Fibroblast of skin of right biceps (primary cell): ENCODE results near the gene CDH24.

Source experiments
- DNase-seq: peaks from one replicate; pipeline ENCODE4 v3.0.0-alpha.2; 2013

Gene CDH24, protein sequence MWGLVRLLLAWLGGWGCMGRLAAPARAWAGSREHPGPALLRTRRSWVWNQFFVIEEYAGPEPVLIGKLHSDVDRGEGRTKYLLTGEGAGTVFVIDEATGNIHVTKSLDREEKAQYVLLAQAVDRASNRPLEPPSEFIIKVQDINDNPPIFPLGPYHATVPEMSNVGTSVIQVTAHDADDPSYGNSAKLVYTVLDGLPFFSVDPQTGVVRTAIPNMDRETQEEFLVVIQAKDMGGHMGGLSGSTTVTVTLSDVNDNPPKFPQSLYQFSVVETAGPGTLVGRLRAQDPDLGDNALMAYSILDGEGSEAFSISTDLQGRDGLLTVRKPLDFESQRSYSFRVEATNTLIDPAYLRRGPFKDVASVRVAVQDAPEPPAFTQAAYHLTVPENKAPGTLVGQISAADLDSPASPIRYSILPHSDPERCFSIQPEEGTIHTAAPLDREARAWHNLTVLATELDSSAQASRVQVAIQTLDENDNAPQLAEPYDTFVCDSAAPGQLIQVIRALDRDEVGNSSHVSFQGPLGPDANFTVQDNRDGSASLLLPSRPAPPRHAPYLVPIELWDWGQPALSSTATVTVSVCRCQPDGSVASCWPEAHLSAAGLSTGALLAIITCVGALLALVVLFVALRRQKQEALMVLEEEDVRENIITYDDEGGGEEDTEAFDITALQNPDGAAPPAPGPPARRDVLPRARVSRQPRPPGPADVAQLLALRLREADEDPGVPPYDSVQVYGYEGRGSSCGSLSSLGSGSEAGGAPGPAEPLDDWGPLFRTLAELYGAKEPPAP

DNA sequence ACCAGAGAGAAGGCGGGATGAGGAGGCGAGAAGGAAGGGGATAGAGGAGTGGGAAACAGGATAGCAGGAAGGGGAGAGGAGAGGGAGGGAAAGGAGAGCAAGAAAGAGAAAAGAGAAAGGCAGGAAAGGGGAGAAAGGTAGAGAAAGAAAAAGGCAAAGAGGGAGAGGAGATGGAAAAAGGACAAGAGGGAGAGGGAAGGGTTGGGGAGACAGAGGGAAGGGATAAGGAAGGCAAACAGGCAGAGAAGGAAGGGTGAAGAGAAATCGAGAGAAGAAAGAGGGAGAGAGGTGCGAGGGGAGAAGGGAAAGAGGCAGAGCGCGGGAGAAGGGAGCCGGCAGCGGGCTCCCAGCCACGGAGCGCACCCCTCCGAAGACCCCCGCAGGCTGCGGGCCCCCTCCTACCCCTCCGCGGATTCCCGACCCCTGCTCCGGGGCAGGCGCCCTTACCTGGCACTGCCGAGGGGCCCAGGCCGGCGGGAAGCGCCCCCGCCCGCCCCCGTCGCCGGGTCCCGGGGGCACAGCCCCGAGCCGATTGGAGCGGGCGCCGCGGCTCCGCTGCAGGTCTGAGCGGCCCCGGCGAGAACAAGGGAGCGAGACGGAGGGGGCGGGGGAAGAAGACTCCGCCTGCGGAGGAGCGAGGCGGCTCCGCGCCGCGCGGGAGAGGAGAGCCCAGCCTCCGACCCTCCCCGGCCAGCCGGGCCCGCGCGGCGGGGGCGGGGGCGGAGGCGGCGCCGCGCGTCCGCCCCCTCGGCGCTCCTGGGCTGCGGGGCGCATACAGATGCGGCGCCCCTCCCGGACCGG, at the start of gene CDH24:
Gene CDH24 (minus strand): TSS at position 565 of the 801 bp plus-strand sequence. CDS start 1,787 bp downstream, outside the sequence.
- peak; percentile 73 for DNase-seq

DNA sequence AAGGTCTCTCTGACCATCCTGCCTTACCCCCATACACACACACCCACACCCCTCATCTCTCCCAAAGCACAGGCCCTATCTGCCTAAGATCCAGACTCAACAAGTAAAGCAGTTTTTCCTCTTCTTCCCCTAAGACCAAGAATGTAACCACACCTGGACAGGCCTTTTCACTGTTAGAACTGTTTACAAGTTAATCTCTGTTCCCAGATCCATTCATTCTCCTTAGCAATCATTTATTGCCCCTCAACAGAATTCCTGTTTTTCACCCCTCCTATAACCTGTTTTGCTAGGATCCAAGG, 49.4 kb upstream of the CDH24 start:
- no peak for DNase-seq

DNA sequence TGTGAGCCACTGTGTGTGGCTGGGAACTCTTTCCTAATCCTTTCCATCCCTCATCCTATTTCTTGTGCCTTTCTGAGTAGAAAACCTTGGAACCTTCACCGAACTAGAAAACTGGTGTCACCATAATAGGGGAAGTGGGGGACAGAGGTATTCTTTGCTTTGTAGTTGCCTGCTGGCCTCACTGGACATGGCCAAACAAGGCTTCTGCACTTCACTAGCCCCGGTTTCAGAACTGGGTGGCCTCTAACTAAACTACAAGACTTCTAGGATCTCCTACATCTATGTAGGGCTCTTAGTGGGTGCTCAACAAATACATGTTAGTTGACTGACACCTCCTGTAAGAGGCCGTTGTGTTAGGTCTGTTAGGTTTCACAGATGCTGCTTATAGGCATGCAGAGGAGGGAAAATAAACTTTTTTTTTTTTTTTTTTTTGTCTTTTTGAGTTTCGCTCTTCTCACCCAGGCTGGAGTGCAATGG, 48.1 kb upstream of the CDH24 start:
- DNase-seq, result no peak

DNA sequence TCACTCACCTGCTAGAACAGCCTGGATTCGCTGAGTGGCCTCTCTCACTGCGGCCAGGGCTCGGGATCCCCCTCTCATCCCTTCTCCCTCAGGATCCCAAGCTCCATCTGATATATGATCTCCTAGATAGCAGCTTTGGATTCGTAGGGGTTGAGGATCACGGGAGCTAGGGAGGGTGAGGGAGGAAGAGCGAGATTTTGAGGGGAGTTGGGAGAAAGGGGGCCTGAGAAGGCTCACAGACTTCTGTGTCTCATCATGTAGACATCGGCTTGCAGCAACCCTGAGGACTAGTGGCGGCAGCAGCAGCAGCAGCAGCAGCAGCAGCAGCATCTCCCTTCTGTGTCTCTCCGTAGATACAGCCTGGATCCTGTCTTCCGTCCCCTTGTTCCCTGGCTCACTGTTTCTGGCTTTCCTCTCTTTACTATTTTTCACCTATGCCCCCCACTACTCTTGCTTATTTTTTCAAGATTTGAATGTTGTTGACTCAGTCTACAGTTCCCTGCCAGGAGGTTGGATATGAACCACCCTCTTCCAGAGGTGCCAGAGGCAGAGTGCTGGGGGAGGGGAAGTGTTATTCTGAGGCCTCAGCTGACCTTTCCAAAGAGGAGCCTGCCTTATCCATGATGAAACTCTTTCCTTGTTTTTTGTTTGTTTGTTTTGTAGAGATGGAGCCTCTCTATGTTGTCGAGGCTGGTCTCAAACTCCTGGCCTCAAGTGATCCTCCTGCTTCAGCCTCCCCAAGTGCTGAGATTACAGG, 47.4 kb upstream of the CDH24 start, which contains the start of gene CIROP:
Gene CIROP (minus strand): TSS at position 399 of the 757 bp plus-strand sequence. CDS start 69 bp downstream, at position 330.
- DNase-seq, result no peak

DNA sequence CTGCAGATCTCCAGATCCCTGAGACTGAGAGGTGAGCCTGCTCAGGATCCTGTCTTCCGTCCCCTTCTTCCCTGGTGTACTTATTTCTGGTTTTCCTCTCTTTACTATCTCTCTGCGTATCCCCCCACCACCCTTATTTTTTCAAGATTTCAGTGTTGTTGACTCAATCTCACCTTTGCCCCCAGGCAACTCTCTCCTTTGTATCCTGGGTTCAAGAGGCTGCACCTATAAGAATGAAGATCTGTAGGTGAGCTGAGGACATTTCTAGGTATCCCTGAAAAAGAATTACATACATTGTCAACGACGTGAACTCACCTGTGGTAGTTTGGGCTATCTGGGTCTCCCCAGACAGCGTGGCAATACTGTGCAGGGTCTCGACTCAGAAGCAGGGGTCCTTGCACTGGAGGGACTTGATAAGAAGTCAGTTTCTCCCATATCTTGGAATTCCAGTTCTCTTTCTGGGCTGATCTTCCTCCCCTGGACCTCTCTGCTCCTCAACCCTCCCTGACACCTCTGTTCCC, 46.8 kb upstream of the CDH24 start:
- DNase-seq, result no peak

DNA sequence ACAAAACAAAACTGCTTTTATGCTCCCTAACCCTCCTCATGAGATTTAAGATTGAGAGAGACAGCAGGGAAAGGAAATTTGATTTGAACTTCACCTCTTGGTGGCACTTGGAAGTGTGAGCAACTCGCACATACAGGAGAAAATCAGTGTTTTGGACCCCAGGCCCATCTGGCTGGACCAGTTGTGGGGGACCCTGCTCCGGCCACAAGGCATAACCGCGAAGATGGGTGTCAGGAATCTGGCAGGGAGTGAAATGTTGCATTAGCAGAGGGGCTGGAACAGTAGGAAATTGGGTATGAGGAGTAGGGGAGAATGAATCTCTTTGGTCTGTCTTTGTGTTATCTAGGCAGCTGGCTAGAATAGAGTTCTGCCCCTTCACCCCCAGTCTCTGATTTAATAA, 46.3 kb upstream of the CDH24 start:
- DNase-seq, result no peak

DNA sequence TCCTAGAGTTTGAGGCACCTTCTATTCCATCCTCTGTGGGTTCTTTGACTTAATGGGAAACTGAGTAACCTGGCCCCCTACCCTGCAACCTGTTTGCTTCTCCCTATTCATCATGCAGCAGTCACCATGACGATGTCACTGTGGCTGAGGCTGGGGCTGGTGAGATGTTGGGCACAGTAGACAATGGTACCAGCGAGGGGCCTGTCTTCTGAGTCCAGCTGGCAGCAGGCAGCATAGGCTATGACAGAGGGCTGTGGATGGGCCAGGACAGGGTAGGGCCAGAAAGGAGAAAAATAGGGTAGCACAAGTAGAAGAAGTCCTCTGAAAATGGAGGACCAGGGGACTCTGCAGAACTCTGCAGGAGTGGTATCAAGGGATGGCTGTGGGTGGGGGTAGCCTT, 45.5 kb upstream of the CDH24 start:
- DNase-seq, result no peak

DNA sequence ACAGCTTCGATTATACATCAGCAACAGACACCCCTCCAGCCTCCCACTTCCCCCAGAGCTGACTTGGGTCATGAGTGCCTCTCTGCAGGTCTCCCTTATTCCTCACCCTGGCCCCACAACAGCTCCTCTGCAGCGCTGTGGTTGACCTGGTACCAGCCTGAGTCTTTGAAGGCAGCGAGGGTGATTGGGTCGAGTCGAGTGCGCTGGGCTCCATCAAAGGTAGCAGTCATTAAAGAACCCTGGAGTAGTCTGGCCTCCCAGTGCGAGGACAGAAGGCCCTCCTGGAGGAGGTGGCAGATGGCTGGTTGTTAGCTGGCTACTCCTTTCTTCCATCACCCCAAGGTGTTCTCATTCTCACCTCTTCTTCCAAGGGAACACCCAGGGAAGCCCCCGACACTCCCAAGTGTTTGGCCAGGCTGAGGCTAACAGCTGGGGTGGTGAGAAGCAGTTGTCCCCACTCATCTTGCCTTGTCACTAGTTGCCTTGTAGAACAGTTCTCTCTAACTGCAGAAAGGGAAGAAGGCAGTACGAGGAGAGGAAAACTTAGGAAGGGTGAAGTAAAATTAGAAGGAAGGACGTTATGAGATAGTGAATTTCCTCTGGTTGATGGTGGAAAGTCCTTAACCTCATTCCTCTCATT, 44.8 kb upstream of the CDH24 start:
- DNase-seq, result no peak

DNA sequence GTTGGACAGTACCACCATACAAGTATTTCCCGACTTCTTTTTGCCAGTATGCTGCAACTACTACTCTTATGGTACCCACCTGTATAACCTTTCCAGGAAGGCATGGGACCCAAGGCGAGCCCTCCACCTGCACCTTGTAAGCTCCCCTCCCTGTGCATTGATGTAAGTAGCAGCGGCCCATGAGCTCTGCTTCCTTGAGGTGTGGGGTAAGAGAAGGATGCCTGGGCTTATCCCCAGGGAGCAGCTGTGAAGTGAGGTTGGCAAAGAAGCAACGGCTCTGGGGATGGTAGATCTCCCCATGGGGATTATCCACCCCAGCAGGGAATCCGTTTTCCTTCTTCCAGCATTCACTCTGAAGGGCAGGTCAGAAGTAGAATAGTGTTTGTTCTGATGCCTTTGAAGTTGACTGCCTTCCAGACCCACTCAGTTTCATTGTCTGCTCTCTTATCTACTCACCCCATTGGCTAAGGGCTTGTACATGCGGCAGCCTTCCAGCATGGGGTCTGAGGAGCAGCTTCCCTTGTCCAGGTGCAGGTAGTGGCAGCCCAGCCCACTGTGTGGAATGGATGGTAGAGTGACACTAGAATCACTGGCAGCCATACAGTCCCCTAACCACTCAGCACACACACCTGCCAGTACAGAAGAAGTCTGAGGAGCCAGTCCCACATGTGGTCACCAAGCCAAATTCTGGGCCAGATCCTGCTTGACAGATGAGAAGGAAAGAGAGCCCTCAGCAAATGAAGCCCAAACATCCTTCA, 44.1 kb upstream of the CDH24 start:
- DNase-seq, result no peak

DNA sequence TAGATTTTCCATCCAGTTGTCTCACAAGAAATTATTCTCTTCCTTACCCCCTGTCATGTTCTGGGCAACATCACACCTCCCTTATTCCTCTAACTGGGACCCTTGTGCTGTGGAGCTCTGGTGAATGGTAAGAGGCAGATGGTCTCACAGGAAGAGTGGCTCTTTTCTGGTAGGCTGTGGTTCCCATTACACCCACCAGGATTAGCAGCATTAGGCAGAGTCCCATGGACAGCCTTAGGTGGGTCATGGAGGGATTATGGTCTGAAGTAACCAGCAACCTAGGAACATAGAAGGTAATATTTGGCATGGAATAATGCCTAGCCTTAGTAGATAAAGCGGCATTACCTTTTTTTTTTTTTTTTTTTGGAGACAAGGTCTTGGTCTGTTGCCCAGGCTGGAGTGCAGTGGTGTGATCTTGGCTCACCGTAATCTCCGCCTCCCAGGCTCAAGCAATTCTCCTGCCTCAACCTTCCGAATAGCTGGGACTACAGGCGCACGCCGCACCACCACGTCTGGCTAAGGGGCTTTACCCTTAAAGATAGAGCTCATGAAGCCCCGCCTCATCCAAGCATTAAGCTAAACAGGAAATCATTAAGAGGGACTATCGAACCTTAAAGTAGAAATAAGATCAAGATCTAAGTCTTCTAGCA, 42.0 kb upstream of the CDH24 start:
- no peak for DNase-seq

DNA sequence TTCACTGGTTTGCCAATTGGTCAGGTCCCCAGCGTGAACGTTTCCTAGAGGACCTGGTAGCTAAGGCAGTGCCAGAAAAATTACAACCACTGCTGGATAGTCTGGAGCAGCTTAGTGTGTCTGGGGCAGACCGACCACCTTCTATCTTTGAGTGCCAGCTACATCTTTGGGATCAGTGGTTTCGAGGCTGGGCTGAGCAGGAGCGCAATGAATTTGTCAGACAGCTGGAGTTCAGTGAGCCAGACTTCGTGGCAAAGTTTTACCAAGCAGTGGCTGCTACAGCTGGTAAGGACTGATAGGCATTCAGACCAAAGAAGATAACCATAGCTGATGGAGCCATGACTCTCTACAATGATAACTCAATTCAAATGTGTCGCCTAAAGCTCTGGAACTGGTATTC, 40.5 kb upstream of the CDH24 start:
- no peak for DNase-seq

DNA sequence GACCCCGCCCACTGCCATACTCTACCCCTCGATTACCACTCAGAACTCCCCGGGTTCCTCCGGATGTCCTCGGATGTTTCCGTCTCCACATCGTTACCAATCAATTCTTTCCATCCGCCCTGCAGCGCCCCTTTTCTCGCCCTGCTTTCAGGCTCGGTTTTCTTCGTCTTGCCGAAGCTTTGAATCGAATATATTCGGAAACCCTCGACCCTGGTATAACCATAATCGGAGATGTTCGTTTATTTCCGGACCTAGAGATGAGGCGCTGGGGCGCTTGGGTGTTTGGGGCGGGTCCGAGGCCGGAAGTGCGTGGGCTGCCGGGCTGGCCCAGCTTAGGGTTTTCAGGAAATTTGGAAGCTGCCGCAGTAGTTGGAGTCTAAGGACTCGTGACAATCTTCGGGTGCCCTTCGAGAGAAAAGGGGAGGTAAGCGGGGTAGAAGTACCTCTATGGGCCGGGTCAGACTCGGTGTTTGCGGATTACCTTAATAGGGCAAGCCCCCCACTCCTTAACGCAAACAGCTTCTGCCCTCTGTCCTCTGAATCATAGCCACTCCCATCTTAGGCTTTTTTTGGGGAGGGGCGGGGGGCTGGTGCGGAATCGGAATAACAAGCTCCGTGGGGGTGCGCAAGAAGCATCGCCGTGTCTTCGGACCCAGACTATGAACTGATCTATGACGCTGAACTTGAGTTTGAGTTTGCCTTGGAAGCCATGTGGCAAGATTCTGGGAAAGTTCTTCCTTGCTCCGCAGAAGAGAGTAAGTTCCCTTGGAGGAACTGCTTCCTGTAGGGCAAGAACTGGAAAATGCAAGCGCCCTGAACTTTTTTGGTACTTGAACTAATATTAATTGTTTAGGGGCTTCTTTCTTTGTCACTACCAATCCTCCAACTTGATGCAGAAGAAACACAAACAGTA, 38.1 kb upstream of the CDH24 start, which contains the start of gene C14orf119:
Gene C14orf119 (plus strand): TSS at position 310 of the 913 bp plus-strand sequence. CDS start 2,154 bp downstream, outside the sequence.
- peak; percentile 99 for DNase-seq

DNA sequence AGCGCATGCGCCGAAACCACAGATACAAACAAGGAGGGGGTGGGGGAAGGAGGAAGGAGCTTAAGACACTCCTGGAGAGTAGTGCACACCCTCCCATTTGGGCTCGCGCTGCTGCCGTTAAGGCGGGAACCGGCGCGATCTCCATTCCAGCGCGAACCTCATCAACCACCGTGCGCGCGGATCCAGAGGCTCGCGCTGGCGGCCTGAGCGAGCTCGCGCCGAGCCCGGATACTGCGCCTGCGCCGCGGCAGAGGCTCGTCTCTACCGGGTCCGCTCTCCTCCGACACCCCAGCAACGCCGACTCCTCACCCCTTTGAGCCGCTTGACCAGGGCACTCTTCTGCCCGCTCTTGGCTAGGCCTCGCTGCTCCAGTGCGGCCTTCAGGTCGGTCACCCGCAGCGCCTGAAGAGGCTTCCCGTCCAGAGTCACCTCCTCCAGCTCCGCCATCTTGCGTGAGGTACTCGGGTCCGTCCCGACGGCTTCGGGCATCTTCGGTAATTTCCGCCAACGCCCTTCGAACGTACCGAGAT, 37.4 kb upstream of the CDH24 start, which contains the start of gene ACIN1:
Gene ACIN1 (minus strand): TSS at position 471 of the 530 bp plus-strand sequence. CDS start 24 bp downstream, at position 447.
- DNase-seq, result peak; percentile 91

DNA sequence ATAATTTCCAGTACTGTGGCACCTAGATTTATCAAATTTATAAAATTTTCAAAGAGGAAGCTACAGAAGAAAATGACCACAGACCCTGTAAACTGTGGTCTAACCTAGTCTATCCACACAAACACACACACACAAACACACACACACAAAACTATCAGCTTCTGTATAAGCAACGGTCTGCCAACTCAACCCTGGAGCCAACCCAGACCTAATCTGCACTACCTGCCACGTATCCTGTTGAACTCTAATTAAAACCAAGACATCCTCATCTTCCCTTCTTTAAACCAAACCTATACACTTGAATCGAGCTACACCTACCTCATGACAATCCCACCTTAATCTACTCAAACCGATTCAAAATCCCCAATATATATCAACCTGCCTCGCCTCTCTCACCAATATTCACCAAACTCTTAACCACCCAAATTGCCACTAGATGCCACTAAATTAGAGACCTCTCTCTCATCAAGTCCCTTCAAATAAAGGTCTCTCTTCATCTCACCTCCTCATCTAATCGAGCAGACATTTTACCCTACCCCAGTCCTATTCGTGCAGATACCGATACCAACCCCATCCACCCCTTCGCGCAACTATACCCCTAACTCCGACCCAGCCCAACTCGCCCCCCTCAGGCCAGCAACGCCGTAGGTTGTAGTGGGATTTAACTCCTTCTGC, 36.8 kb upstream of the CDH24 start:
- DNase-seq, result no peak

DNA sequence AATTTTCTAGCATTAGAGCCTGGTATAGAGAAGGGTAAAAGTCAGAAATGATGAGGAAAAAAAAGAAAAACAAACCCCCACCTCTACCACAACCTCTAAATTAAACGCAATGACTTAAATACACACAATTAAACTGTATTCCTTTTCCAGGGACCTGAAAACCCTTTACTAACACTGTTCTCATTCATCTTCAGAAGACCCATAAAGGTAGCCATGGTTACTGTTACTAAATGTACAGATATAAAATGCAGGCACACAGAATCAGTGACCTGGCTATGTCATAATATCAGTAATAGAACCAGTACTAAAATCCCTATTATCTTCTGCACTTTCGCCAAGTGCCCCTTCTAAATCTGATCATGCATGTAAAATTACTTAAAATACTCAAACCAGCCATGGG, 36.2 kb upstream of the CDH24 start:
- DNase-seq, result no peak

DNA sequence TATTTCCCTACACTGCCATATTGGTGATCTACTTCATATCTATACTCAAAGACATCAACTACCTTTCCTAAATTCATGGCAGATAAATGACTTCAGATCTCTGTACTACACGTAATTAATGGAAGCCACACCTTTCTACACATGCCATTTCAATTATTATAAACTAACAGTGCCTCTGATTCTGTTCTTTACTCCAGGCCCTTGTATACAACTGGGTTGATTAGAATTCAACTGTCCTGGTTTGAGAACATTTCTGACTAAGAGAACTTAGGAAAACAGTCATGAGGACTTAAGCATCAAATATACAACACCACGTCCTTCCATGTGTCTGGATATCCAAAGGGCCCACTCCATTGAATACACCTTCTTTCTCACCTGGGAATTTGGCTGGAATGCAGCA, 35.8 kb upstream of the CDH24 start:
- DNase-seq, result no peak

DNA sequence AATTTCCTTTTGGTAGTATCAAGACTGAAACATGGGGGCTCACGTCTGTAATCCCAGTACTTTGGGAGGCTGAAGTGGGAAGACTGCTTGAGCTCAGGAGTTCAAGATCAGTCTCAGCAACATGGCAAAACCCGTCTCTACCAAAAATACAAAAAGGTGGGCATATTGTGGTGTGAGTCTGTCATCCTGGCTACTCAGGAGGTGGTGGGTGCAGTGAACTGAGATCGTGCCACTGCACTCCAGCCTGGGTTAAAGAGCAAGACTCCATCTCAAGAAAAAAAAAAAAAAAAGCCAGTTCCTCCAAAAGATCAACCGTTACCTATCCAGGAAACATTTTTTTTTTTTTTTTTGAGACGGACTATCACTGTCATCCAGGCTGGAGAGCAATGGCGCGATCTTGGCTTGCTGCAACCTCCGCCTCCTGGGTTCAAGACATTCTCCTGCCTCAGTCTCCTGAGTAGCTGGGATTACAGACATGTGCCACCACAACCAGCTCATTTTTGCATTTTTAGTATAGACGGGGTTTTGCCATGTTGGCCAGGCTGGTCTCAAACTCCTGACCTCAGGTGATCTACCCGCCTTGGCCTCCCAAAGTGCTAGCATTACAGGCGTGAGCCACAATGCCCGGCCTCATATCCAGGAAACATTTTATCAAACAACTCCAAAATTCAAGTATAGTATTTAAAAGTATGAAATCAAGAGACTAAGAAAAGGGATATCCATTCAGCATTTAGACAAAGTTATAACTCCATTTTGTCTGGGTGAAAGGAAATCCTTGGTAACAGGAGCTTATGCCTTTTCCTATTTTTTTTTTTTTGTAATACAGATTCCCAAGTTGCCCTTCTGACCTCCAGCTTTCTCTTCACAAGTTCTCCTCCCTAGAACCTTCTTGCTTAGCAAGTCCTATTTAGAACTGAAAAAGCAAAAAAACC, 34.2 kb upstream of the CDH24 start:
- DNase-seq, result no peak
